PC-9 (cell line): ENCODE measurements around the gene YPEL1. TPM values are rescaled to one million over a fixed set of nuclear protein-coding genes. Genes with fewer than 3 reads are reported as not detected.

Experiments used
- BruUV-seq: library from RNA; stranded (reverse); fragments of 400-500 nt; replicated peaks from 2 replicates; lab custom pipeline; 2021; lab: Mats Ljungman, UMichigan
- CTCF ChIA-PET: fragments of 300-600 bp; sonication (Branson Sonifier 250); formaldehyde crosslinking; loops from one replicate; lab custom pipeline; 2022; ENCODE audit warnings: antibody characterized with exemption; lab: Charles Lee
- POLR2A ChIA-PET: fragments of 300-600 bp; sonication (Branson Sonifier 250); formaldehyde crosslinking; loops from one replicate; lab custom pipeline; 2022; ENCODE audit warnings: antibody characterized with exemption; ENCODE audit not compliant: unreplicated experiment; lab: Charles Lee
- DNase-seq, 2 experiments: peaks; one replicate each; pipeline versions ENCODE4 v3.0.0 to v3.0.0-alpha.2; 2015 to 2022; ENCODE audit warnings: mixed read lengths in 1 of 2
- H2AFZ ChIP-seq: fragments of 200-600 bp; sonication (generic); 2 replicates; pipeline ENCODE4 v1.8.1; 2017; ENCODE audit warnings: antibody characterized with exemption
- H3F3A ChIP-seq: fragments of 200-600 bp; sonication (generic); 2 replicates; pipeline ENCODE4 v1.8.1; 2017; ENCODE audit warnings: antibody characterized with exemption, mild to moderate bottlenecking, low read depth; ENCODE audit not compliant: insufficient read depth
- H3K27ac ChIP-seq: fragments of 200-600 bp; sonication (generic); 2 replicates; pipeline ENCODE4 v1.6.1; 2016; ENCODE audit warnings: mixed run types
- H3K27me3 ChIP-seq: fragments of 200-600 bp; sonication (generic); 2 replicates; pipeline ENCODE4 v1.6.1; 2016; ENCODE audit warnings: low read depth, mixed run types; ENCODE audit not compliant: insufficient read depth
- H3K36me3 ChIP-seq: fragments of 200-600 bp; sonication (generic); 2 replicates; pipeline ENCODE4 v1.6.1; 2016; ENCODE audit warnings: low read depth, mixed run types
- H3K4me1 ChIP-seq: fragments of 200-600 bp; sonication (generic); replicated peaks from 2 replicates; pipeline ENCODE4 v1.6.1; 2016; ENCODE audit warnings: mixed run types; ENCODE audit not compliant: insufficient read depth
- H3K4me2 ChIP-seq: fragments of 200-600 bp; sonication (generic); 2 replicates; pipeline ENCODE4 v1.6.1; 2017; ENCODE audit warnings: mixed run types
- H3K4me3 ChIP-seq: fragments of 200-600 bp; sonication (generic); 2 replicates; pipeline ENCODE4 v1.6.1; 2016; ENCODE audit warnings: mixed run types
- H3K79me2 ChIP-seq: fragments of 200-600 bp; sonication (generic); 2 replicates; pipeline ENCODE4 v1.6.1; 2017; ENCODE audit warnings: low read depth, mixed run types
- H3K9me2 ChIP-seq: fragments of 200-600 bp; sonication (generic); 2 replicates; pipeline ENCODE4 v1.8.1; 2017; ENCODE audit warnings: mild to moderate bottlenecking; ENCODE audit not compliant: insufficient read depth
- H3K9me3 ChIP-seq: fragments of 200-600 bp; sonication (generic); 2 replicates; pipeline ENCODE4 v1.8.1; 2016; ENCODE audit warnings: low read depth; ENCODE audit not compliant: insufficient read depth
- H4K20me1 ChIP-seq: fragments of 200-600 bp; sonication (generic); 2 replicates; pipeline ENCODE4 v1.8.1; 2017; ENCODE audit not compliant: insufficient read depth
- CTCF ChIP-seq: fragments of 200-600 bp; sonication (generic); conservative IDR thresholded peaks from 2 replicates; pipeline ENCODE4 v1.6.1; 2017; ENCODE audit warnings: mixed run types, antibody characterized with exemption, mild to moderate bottlenecking, moderate library complexity
- EZH2 ChIP-seq: fragments of 200-600 bp; sonication (generic); IDR thresholded peaks from 2 replicates; pipeline ENCODE4 v1.8.0; 2017; ENCODE audit warnings: antibody characterized with exemption, low read depth
- intact Hi-C: fragments of 100-400 bp; cut with micrococcal nuclease; formaldehyde crosslinking; loops from one replicate; pipeline ENCODE4 v1.10.0; 2022; ENCODE audit not compliant: unreplicated experiment
- total RNA-seq: library from RNA; stranded (reverse); gene quantifications from 2 replicates; pipeline ENCODE4 v1.2.3, GENCODE V29; 2021

YPEL1 gene
- total RNA-seq, 1 experiment from 2014 or later = 5.2 TPM

GRCh38 chr22:21762712-21763581, 27.4 kb upstream of the YPEL1 start:
- H3K4me3 ChIP-seq = no peak overlapping the region
- H4K20me1 ChIP-seq = no peaks in the 10 kb centered on the region
- ChIA-PET POLR2A (no interaction called here), CTCF (no interaction called here)
- no peaks in the 10 kb centered on the region for H3K36me3 ChIP-seq
- no peak for DNase-seq
- no peaks in the 10 kb centered on the region for H3K4me1 ChIP-seq
- no peaks in the 10 kb centered on the region for H3K9me3 ChIP-seq
- H3F3A ChIP-seq = no peaks in the 10 kb centered on the region
- no peaks in the 10 kb centered on the region for H3K79me2 ChIP-seq
- no peak overlapping the region for H3K27ac ChIP-seq
- TF ChIP-seq CTCF (no peak), EZH2 (no peak)
- H3K4me2 ChIP-seq = no peak overlapping the region
- H3K27me3 ChIP-seq = no peaks in the 10 kb centered on the region
- H2AFZ ChIP-seq = no peak overlapping the region
- intact Hi-C loops = no loop called here
- no TSS peak for BruUV-seq
- H3K9me2 ChIP-seq = no peaks in the 10 kb centered on the region

GRCh38 chr22:21761994-21762680, 26.5 kb upstream of the YPEL1 start:
- TF ChIP-seq EZH2 = no peak
- TF ChIP-seq CTCF = no peak
- intact Hi-C loops = no loop called here
- Histone ChIP-seq H2AFZ (no peak overlapping the region), H3K4me1 (no peaks in the 10 kb centered on the region), H3K27ac (no peak overlapping the region), H3K9me3 (no peaks in the 10 kb centered on the region), H3F3A (no peaks in the 10 kb centered on the region), H3K27me3 (no peaks in the 10 kb centered on the region), H3K79me2 (no peaks in the 10 kb centered on the region), H3K9me2 (no peaks in the 10 kb centered on the region), H3K4me2 (no peak overlapping the region), H4K20me1 (no peaks in the 10 kb centered on the region), H3K36me3 (no peaks in the 10 kb centered on the region), H3K4me3 (no peak overlapping the region)
- no TSS peak for BruUV-seq
- ChIA-PET CTCF (no interaction called here), POLR2A (no interaction called here)
- no peak for DNase-seq

GRCh38 chr22:21761086-21761485, 25.5 kb upstream of the YPEL1 start:
- Histone ChIP-seq H3K9me3 (no peaks in the 10 kb centered on the region), H3K4me1 (no peaks in the 10 kb centered on the region; the same call in 1 of the 2 replicates), H3K27ac (no peak overlapping the region), H3K9me2 (no peaks in the 10 kb centered on the region), H3K27me3 (no peaks in the 10 kb centered on the region), H3F3A (no peaks in the 10 kb centered on the region), H2AFZ (no peak overlapping the region), H3K4me2 (no peak overlapping the region), H3K79me2 (no peaks in the 10 kb centered on the region), H3K36me3 (no peaks in the 10 kb centered on the region), H4K20me1 (no peaks in the 10 kb centered on the region), H3K4me3 (no peak overlapping the region)
- CTCF ChIA-PET = no interaction called here
- DNase-seq = no peak
- TF ChIP-seq EZH2 (no peak), CTCF (no peak)
- intact Hi-C loops = no loop called here
- BruUV-seq = no TSS peak
- POLR2A ChIA-PET = interaction anchor here (0.5 kb wide), 1 partner anchor 76 kb away, joined by 4 read pairs; no protein-coding TSS in a partner anchor
